ENCODE data around the gene CARD19. TPM values are rescaled to one million over a fixed set of nuclear protein-coding genes. Genes with fewer than 3 reads are reported as not detected.
A peak's percentile ranks its signal among the peaks of the same experiment; 100 is the strongest.

CARD19 gene
- total RNA-seq, 2 donors from 2014 or later: 16.4 to 21.9 TPM

DNA sequence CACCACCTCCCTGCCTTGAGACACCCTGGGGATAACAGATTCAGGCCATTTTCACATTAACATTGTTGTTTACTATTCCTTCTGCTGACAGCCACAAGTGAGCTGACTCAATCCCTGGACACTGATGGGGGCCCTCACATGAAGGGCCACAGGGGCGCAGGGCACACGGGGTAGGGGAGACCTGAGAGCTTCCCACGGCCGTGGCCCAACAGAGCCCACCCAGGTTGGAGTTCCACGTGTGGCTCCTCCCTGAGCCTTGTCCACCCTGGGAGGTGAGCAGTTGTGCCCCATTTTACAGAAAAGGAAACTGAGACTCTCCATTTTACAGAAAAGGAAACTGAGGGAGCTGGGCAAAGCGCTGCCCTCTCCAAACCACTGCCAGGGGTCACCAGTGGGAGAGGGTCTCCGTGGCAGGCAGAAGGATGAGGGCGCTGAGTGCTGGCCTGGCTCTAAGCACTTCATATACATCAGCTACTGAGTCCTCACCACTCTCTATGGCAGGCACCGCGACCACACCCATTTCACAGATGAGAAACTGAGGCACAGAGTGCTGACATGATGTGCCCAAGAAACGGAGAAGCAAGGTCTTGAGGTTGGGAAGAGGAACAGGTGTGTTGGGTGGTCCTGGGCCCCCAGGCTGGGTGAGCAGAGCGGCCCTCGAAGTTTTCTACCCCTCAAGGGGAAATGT is 35.7 kb downstream of the CARD19 start:
- Histone ChIP-seq H3K27ac (ENCODE audit: low read depth, low read length) (no peak overlapping the region), H3K9me3 (ENCODE audit: control insufficient read depth, low read length) (no peaks in the 10 kb centered on the region), H3K4me1 (ENCODE audit: control insufficient read depth, insufficient read depth, low read length) (peaks cover 8% of the 10 kb centered on the region), H3K4me3 (ENCODE audit: low read length) (no peak overlapping the region), H3K9ac (ENCODE audit: extremely low read depth, low read length, poor library complexity, severe bottlenecking) (no peak overlapping the region), H3K27me3 (ENCODE audit: control insufficient read depth, insufficient read depth, low read length, poor library complexity, severe bottlenecking) (peaks cover 10% of the 10 kb centered on the region), H3K36me3 (ENCODE audit: control insufficient read depth, insufficient read depth, low read length) (no peaks in the 10 kb centered on the region)
- no peak overlapping the region for H3K27ac Mint-ChIP-seq
- TF ChIP-seq, protein P1, sequence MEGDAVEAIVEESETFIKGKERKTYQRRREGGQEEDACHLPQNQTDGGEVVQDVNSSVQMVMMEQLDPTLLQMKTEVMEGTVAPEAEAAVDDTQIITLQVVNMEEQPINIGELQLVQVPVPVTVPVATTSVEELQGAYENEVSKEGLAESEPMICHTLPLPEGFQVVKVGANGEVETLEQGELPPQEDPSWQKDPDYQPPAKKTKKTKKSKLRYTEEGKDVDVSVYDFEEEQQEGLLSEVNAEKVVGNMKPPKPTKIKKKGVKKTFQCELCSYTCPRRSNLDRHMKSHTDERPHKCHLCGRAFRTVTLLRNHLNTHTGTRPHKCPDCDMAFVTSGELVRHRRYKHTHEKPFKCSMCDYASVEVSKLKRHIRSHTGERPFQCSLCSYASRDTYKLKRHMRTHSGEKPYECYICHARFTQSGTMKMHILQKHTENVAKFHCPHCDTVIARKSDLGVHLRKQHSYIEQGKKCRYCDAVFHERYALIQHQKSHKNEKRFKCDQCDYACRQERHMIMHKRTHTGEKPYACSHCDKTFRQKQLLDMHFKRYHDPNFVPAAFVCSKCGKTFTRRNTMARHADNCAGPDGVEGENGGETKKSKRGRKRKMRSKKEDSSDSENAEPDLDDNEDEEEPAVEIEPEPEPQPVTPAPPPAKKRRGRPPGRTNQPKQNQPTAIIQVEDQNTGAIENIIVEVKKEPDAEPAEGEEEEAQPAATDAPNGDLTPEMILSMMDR (conservative IDR thresholded peaks at IDR 0.05): no peak
- peaks cover 15% of the 10 kb centered on the region for H3K4me1 Mint-ChIP-seq
- no peaks in the 10 kb centered on the region for H3K36me3 Mint-ChIP-seq (ENCODE audit: low read depth)
- DNase-seq: no peak
- WGBS, 2 experiments (ENCODE audit: insufficient coverage in 1 of 2, insufficient read length in 1 of 2): 95 to 96% methylated on average over 6 to 13 of the region's 13 CpGs
- H3K4me3 Mint-ChIP-seq: no peak overlapping the region
- peaks cover 19% of the 10 kb centered on the region for H3K27me3 Mint-ChIP-seq (ENCODE audit: insufficient read depth)
- H3K9me3 Mint-ChIP-seq: no peaks in the 10 kb centered on the region

DNA sequence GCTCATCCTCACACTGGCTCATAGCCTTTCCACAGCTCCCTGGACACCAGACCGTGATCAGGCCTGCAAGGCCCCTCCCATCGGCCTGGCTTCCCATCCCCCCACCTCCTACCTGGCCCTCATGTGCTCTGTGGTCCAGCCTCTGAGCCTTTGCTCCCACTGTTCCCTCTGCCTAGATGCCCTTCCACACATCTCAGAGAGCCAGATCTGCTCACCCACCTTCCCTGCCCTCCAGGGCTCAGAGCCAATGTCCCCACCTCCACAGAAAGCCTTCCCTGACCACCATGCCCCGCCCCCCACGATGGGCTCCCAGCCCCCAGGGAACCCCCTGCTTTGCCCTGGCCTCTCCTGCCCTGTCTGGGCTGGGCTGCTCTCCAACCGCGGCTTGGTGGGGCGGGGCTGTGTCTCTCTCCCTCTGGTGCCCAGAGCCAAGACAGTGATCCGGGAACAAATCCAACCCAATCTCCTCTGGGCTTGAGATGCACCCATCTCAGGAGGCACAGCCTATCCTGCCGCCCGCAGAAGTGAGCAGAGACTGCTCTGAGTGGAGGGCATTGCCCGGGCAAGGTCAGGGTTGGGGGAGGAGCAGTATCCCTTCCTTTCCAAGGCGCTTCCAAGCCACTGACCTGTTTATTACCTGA is 36.4 kb downstream of the CARD19 start:
- WGBS, 2 experiments (ENCODE audit: insufficient coverage in 1 of 2, insufficient read length in 1 of 2): 70 to 79% methylated on average over 10 to 12 of the region's 12 CpGs
- H3K9me3 ChIP-seq (ENCODE audit: control insufficient read depth, low read length): no peaks in the 10 kb centered on the region
- peaks cover 10% of the 10 kb centered on the region for H3K27me3 ChIP-seq (ENCODE audit: control insufficient read depth, insufficient read depth, low read length, poor library complexity, severe bottlenecking)
- H3K36me3 ChIP-seq (ENCODE audit: control insufficient read depth, insufficient read depth, low read length): no peaks in the 10 kb centered on the region
- peak overlapping the region; percentile 82 for H3K4me3 ChIP-seq (ENCODE audit: low read length)
- Mint-ChIP-seq H3K4me3 (peak overlapping the region; percentile 72), H3K4me1 (peaks cover 15% of the 10 kb centered on the region), H3K27ac (peak overlapping the region; percentile 48), H3K9me3 (no peaks in the 10 kb centered on the region), H3K27me3 (ENCODE audit: insufficient read depth) (peaks cover 19% of the 10 kb centered on the region), H3K36me3 (ENCODE audit: low read depth) (no peaks in the 10 kb centered on the region)
- peaks cover 8% of the 10 kb centered on the region for H3K4me1 ChIP-seq (ENCODE audit: control insufficient read depth, insufficient read depth, low read length)
- no peak overlapping the region for H3K27ac ChIP-seq (ENCODE audit: low read depth, low read length)
- TF ChIP-seq, protein P1 (conservative IDR thresholded peaks at IDR 0.05): no peak
- DNase-seq: peak; percentile 57
- H3K9ac ChIP-seq (ENCODE audit: extremely low read depth, low read length, poor library complexity, severe bottlenecking): peak overlapping the region; percentile 83

DNA sequence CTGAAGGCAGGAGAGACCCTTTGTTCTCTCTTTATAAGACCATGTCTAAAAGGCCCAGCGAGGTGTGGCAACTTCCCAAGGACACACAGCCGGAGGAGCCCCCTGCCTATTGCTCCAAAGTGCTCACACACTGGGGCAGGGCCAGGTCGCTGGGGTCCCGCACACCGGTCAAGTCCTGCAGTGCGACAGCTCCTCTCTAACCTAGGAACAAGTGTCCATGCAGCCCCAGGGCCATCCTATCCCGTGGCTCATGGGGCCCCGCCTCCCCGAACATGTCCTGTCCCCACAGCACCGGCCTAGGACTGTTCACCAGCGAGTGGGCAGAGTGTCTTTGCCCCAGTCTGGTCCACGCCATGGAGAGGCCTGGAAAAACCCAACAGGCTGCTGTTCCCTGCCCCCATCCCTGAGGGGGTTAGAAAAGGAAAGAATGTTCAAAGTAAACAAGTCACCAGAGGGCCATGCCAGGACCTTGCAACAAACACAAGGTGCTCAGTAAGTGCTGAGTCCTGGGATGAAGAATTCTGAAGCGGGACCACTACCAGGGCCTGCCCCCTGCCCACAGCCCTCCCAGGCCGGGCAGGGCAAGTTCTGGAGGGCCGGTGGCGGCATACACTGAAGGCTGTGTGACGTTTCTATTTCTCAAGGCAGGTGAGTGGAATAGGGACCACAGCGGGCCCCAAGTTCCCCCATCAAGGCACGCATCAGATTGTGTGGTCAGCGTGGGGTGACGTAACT is 37.1 kb downstream of the CARD19 start:
- Histone ChIP-seq H3K9ac (ENCODE audit: extremely low read depth, low read length, poor library complexity, severe bottlenecking) (peak overlapping the region; percentile 83), H3K36me3 (ENCODE audit: control insufficient read depth, insufficient read depth, low read length) (no peaks in the 10 kb centered on the region), H3K27me3 (ENCODE audit: control insufficient read depth, insufficient read depth, low read length, poor library complexity, severe bottlenecking) (peaks cover 10% of the 10 kb centered on the region), H3K4me1 (ENCODE audit: control insufficient read depth, insufficient read depth, low read length) (peaks cover 8% of the 10 kb centered on the region), H3K27ac (ENCODE audit: low read depth, low read length) (no peak overlapping the region), H3K4me3 (ENCODE audit: low read length) (peak overlapping the region; percentile 82), H3K9me3 (ENCODE audit: control insufficient read depth, low read length) (no peaks in the 10 kb centered on the region)
- peaks cover 15% of the 10 kb centered on the region for H3K4me1 Mint-ChIP-seq
- TF ChIP-seq, protein P1 (conservative IDR thresholded peaks at IDR 0.05): no peak
- H3K27ac Mint-ChIP-seq: peak overlapping the region; percentile 66
- H3K9me3 Mint-ChIP-seq: no peaks in the 10 kb centered on the region
- peak overlapping the region; percentile 72 for H3K4me3 Mint-ChIP-seq
- DNase-seq: peak; percentile 69
- H3K36me3 Mint-ChIP-seq (ENCODE audit: low read depth): no peaks in the 10 kb centered on the region
- 43 to 76% methylated on average over 6 to 21 of the region's 21 CpGs for WGBS, 2 experiments (ENCODE audit: insufficient coverage in 1 of 2, insufficient read length in 1 of 2)
- peaks cover 19% of the 10 kb centered on the region for H3K27me3 Mint-ChIP-seq (ENCODE audit: insufficient read depth)
